ENCODE data around the gene FILIP1L.

The FILIP1L gene

DNA sequence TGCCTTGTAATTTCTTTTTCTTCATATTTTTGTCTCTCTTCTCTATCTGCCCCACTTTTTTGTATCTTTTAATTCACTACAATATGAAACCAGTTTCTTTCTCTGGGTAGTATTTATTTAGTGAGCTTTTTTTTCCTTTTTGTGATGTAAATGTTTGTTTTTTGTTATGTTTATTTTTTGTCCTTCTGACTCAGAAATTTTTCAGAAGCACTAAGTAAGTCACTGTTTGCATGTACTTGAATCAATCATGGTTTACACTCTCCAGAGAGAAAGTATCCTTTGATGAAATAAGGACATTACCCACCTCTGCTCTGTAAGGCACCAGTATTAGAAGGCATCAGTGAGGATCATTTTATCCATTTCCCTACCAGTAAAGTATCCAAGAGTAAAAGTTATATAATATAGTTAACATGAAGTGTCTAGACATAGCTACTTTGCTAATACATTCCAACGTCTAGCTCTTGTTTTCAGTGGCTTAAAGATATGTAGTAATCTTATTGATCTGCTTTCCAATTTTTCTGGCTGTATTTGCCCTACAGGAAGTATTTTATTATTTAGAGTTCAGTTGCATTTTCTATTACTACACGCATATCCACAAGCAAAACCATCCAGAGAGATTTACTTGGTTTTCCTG lies 25.4 kb downstream of the FILIP1L start:
- no peak overlapping the region for H3K27ac ChIP-seq
- TF ChIP-seq, protein P1, sequence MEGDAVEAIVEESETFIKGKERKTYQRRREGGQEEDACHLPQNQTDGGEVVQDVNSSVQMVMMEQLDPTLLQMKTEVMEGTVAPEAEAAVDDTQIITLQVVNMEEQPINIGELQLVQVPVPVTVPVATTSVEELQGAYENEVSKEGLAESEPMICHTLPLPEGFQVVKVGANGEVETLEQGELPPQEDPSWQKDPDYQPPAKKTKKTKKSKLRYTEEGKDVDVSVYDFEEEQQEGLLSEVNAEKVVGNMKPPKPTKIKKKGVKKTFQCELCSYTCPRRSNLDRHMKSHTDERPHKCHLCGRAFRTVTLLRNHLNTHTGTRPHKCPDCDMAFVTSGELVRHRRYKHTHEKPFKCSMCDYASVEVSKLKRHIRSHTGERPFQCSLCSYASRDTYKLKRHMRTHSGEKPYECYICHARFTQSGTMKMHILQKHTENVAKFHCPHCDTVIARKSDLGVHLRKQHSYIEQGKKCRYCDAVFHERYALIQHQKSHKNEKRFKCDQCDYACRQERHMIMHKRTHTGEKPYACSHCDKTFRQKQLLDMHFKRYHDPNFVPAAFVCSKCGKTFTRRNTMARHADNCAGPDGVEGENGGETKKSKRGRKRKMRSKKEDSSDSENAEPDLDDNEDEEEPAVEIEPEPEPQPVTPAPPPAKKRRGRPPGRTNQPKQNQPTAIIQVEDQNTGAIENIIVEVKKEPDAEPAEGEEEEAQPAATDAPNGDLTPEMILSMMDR (conservative IDR thresholded peaks at IDR 0.05) = no peak

DNA sequence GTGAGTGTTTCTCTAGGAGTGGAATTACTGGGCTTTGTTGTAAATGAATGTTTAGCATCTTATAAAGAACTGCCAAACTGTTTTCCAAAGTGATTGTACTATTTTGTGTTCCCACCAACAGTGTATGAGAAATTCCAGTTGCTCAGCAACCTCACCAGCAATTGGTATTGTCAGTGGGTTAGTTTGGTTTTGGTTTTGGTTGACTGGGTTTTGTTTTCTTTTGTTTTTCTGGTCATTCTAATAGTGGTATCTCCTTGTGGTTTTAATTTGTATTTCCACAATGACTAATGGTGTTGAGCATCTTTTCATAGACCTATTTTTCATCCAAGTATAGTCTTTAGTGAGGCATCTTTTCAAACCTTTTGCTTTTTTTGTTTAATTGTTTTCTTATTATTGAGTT lies 27.1 kb downstream of the FILIP1L start:
- TF ChIP-seq, protein P1 (conservative IDR thresholded peaks at IDR 0.05) = no peak
- no peak overlapping the region for H3K27ac ChIP-seq

DNA sequence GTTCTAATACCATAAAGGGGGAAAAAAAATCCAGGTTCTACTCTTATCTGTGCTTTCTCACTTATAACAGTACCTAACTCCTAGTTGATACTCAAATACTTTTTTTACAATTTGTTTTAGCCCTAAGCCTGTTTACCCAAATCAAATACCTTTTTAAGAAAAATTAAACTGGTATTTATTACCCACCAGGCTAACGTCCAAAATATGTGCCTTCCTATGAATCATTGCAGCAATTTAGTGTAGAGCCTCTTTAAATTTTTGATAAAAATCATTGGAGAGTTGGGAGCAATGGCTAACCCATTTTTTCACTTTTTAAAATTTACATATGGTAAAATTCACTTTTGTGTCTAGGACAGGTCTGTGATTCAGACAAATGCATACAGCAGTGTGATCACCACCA lies 27.9 kb downstream of the FILIP1L start:
- no peak overlapping the region for H3K27ac ChIP-seq
- TF ChIP-seq, protein P1 (conservative IDR thresholded peaks at IDR 0.05) = no peak

DNA sequence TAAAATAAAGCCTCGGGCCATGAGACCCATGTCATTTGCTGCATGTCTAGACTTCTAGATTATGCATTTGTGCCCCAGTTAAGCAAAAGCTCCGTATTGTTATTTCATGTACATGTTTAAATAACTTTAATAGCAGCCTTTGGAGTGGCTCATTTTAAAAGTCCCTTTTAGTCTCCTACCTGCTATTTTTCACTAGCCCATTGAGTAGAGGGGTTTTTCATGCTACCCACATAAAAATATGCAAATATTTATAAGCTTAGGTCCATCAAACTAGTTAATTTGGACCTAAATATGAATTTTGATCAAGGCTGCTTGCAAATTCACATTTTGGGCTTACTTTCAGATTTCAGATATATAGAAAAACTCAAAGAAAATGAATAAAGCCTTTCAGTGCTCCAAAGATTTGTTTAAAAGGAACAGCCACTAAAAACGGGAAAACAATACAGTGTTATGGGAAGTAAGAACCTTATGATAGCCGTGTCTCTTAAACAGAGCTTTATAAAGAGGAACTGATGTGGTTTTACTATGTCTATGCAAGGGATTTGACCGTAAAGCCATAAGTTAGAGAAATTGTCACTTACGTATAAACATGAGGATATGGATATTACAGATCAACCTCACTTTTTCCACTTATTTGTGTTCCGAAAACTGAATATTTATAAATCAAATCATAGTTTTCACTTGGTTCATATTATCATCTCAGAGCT lies 30.0 kb downstream of the FILIP1L start:
- TF ChIP-seq, protein P1 (conservative IDR thresholded peaks at IDR 0.05) = no peak
- no peak overlapping the region for H3K27ac ChIP-seq

DNA sequence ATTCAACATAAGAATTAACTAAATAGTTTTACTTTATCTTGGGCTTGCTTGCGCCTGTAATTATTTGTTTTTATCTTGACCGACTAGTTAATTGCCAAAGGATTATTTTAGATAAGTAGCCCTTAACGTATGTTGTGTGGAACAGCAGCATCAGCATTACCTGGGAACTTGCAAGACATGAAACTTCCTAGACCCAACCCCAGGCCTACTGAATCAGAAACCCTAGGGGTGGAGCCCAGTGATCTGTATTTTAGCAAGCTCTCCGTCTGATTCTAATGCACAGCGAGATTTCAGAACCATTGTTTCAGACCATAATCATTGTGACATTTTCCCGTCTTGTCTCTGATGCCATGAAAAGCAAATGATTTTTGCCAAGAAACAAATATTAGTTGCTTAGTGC lies 31.1 kb downstream of the FILIP1L start:
- no peak overlapping the region for H3K27ac ChIP-seq
- TF ChIP-seq, protein P1 (conservative IDR thresholded peaks at IDR 0.05) = no peak

DNA sequence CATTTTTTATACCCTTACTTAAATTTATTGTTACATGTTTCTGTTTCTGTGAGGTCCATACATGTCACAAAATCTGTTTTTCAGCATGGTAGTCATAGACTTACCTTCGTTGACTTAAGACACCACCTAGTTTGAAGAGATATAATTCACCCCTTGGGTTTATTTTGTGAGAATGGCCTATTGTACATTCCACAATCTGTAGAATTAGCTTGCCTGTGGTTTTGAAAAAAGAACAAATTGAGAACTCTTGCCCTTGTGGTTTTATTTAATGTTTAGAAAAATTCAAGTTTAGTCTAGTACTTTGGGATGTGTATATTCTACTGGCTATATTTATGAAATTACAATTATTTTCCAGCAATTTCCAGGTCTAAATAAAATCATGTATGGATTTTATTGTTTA lies 31.6 kb downstream of the FILIP1L start:
- TF ChIP-seq, protein P1 (conservative IDR thresholded peaks at IDR 0.05) = no peak

DNA sequence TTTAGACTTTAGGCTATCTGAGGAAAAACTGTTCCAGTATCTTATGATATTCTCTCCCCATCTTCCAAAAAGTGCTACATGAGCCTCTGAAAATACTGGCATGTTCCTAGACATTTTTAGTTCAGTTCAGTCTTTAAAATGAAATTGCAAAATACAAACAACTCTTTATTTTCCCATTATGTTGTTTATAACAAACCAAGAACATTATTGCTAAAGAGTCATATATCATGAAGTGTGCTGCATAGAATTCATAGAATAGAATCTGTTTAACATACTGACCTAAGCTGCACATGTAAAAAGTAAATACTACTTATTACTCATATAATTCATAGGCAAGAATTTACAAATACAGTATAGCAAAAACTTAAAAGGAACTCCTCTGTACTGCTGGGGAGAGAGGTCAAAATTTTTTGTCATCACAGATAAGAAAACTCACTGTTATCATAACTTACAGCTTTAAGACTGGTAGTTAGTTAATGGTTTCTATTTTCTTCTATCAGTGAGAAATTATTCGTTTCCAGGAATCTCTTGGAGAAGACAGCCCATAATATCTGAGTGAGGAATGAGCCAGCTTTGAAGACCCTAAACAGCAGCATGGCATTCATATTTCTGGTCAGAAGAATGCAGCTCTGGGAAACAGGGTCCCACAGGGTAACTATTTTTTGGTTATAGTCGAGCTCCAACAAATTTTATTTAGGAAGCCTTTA lies 32.2 kb downstream of the FILIP1L start:
- H3K27ac ChIP-seq = no peak overlapping the region
- TF ChIP-seq, protein P1 (conservative IDR thresholded peaks at IDR 0.05) = no peak

More for the DNA sequence above, 31.6 kb downstream of the FILIP1L start:
- no peak overlapping the region for H3K27ac ChIP-seq

All from VCaP (cell line).